GM12873 (cell line): ENCODE results near the gene NXT2.

ENCODE experiments used
- CTCF ChIP-seq: IDR thresholded peaks from 2 replicates; pipeline ENCODE4 v1.5.1; 2012; ENCODE audit warnings: low read depth, mild to moderate bottlenecking, moderate library complexity, low read length, control low read depth; ENCODE audit not compliant: insufficient read depth; ENCODE audit errors: missing control alignments

Gene NXT2

GRCh38 chrX:109519001-109519400 lies 17.6 kb upstream of the NXT2 start:
- TF ChIP-seq CTCF = no peak

- TF ChIP-seq CTCF = no peak
Measured at GRCh38 chrX:109533005-109533404, 3.6 kb upstream of the NXT2 start.

- TF ChIP-seq CTCF = no peak
Measured at GRCh38 chrX:109533631-109534030, 3.0 kb upstream of the NXT2 start.

GRCh38 chrX:109534933-109535332 lies 1.7 kb upstream of the NXT2 start:
- no peak for TF ChIP-seq CTCF

- TF ChIP-seq CTCF = no peak
Measured at GRCh38 chrX:109535578-109535977, 1.1 kb upstream of the NXT2 start.

- TF ChIP-seq CTCF = no peak
Measured at GRCh38 chrX:109537324-109537665, 651 bp downstream of the NXT2 start.

GRCh38 chrX:109553862-109554261 lies 17.2 kb downstream of the NXT2 start:
- TF ChIP-seq CTCF = no peak

GRCh38 chrX:109577055-109577454 lies 40.4 kb downstream of the NXT2 start:
- no peak for TF ChIP-seq CTCF
